K562 (cell line): Measurements from ENCODE around the gene GDAP1L1. TPM values are rescaled to one million over a fixed set of nuclear protein-coding genes. Genes with fewer than 3 reads are reported as not detected.

ENCODE experiments used
- ATAC-seq: fragments of 200-7000 bp; cut with Tn5 transposase; 3 replicates; pipeline ENCODE4 v1.9.1; 2020; ENCODE audit warnings: moderate library complexity
- BruUV-seq: library from RNA; stranded (reverse); fragments of 400-500 nt; replicated peaks from 2 replicates; lab custom pipeline; 2021; lab: Mats Ljungman, UMichigan
- CTCF ChIA-PET: fragments of 300-600 bp; formaldehyde crosslinking; extraction: SDS; loops from one replicate; lab custom pipeline; 2021; ENCODE audit warnings: low intra/inter-chr PET ratio; lab: Yijun Ruan, JAX
- POLR2A ChIA-PET: fragments of 300-600, 350-650 bp; sonication (Branson Sonifier 250); formaldehyde crosslinking; extraction: SDS; loops from one replicate; lab custom pipeline; 2021; ENCODE audit warnings: antibody characterized with exemption, inconsistent platforms; lab: Yijun Ruan, JAX
- DNase-seq, 4 experiments: peaks; one replicate each; pipeline versions ENCODE4 v3.0.0 to v3.0.0-alpha.2; 2011 to 2018; ENCODE audit warnings: low spot score in 3 of 4, mixed read lengths in 3 of 4; ENCODE audit errors: extremely low read depth in 1 of 4
- FAIRE-seq: peaks from 2 replicates; lab custom pipeline; 2011; peaks lifted over from hg19 to GRCh38; lab: Jason Lieb, UNC
- H2AFZ ChIP-seq: 2 replicates; pipeline ENCODE4 v1.6.0; 2011; ENCODE audit warnings: low read depth, low read length, control low read depth, inconsistent platforms
- H3K27ac ChIP-seq: fragments of 200-600 bp; 3 replicates; pipeline ENCODE4 v1.8.0; 2011; ENCODE audit warnings: low read depth, mild to moderate bottlenecking, control low read depth, inconsistent platforms, low read length, moderate library complexity, mixed read lengths; ENCODE audit errors: extremely low read depth
- H3K27me3 ChIP-seq, 2 experiments: fragments of 300-600 bp in 1 of 2; 2 replicates in 1 of 2; 3 replicates in 1 of 2; pipeline versions ENCODE4 v1.6.0 to v1.8.0; 2011; ENCODE audit warnings: inconsistent platforms in 2 of 2, low read length in 2 of 2, mild to moderate bottlenecking in 1 of 2, mixed read lengths in 1 of 2, moderate library complexity in 1 of 2; ENCODE audit not compliant: control insufficient read depth in 2 of 2, insufficient read depth in 2 of 2
- H3K36me3 ChIP-seq: fragments of 300-600 bp; 3 replicates; pipeline ENCODE4 v1.8.0; 2011; ENCODE audit warnings: mild to moderate bottlenecking, low read length, inconsistent platforms; ENCODE audit not compliant: control insufficient read depth, insufficient read depth
- H3K4me1 ChIP-seq, 2 experiments: fragments of 200-600 bp in 1 of 2; replicated peaks in 1 of 2; 2 replicates in 1 of 2; 3 replicates in 1 of 2; pipeline versions ENCODE4 v1.5.1 to v1.8.0; 2011; ENCODE audit warnings: inconsistent platforms in 2 of 2, low read length in 2 of 2, mild to moderate bottlenecking in 1 of 2, mixed read lengths in 1 of 2, moderate library complexity in 1 of 2; ENCODE audit not compliant: control insufficient read depth in 2 of 2, insufficient read depth in 2 of 2
- H3K4me2 ChIP-seq: 2 replicates; pipeline ENCODE4 v1.6.1; 2011; ENCODE audit warnings: low read length, control low read depth, inconsistent platforms, mixed read lengths; ENCODE audit not compliant: insufficient read depth
- H3K4me3 ChIP-seq: fragments of 200-600 bp; sonication (generic), shearing (Covaris generic); 2 replicates; pipeline ENCODE4 v1.5.1; 2016; ENCODE audit warnings: control low read depth, inconsistent platforms
- H3K79me2 ChIP-seq: fragments of 200-600 bp; 3 replicates; pipeline ENCODE4 v1.8.0; 2011; ENCODE audit warnings: low read length, inconsistent platforms; ENCODE audit not compliant: control insufficient read depth, insufficient read depth
- H3K9ac ChIP-seq, 2 experiments: 2 replicates each; pipeline versions ENCODE4 v1.6.0 to v1.6.1; 2011; ENCODE audit warnings: low read depth in 2 of 2, low read length in 2 of 2, control low read depth in 1 of 2, inconsistent platforms in 1 of 2, mild to moderate bottlenecking in 1 of 2, mixed read lengths in 1 of 2; ENCODE audit not compliant: insufficient read depth in 1 of 2
- H3K9me1 ChIP-seq: one replicate; pipeline ENCODE4 v1.6.0; 2011; ENCODE audit warnings: inconsistent platforms, mild to moderate bottlenecking, low read length, moderate library complexity; ENCODE audit not compliant: control insufficient read depth, insufficient read depth
- H3K9me3 ChIP-seq: replicated peaks from 2 replicates; pipeline ENCODE4 v1.5.1; 2011; ENCODE audit warnings: low read depth, low read length, inconsistent platforms; ENCODE audit not compliant: control insufficient read depth, insufficient read depth
- H4K20me1 ChIP-seq: replicated peaks from 2 replicates; pipeline ENCODE4 v1.6.1; 2011; ENCODE audit warnings: low read length, inconsistent platforms, mixed read lengths; ENCODE audit not compliant: control insufficient read depth, insufficient read depth
- CBFA2T3 ChIP-seq: fragments of 450-650 bp; IDR thresholded peaks from 2 replicates; pipeline ENCODE4 v1.6.1; 2017
- CHAMP1 ChIP-seq: fragments of 450-650 bp; IDR thresholded peaks from 2 replicates; pipeline ENCODE4 v1.6.1; 2016; ENCODE audit warnings: mild to moderate bottlenecking
- ETV6 ChIP-seq, 3 experiments: fragments of 150-350 bp in 1 of 3; sonication (generic) in 1 of 3; formaldehyde crosslinking in 1 of 3; IDR thresholded peaks; 2 replicates each; pipeline versions ENCODE4 v1.6.1 to v1.8.0; 2014 to 2022; ENCODE audit warnings: borderline replicate concordance in 2 of 3, low read depth in 2 of 3, antibody characterized with exemption in 1 of 3, low read length in 1 of 3, mild to moderate bottlenecking in 1 of 3, missing genetic modification reagents in 1 of 3
- LARP7 ChIP-seq: fragments of 450-650 bp; IDR thresholded peaks from 2 replicates; pipeline ENCODE4 v1.6.1; 2016
- MAFK ChIP-seq: IDR thresholded peaks from 2 replicates; pipeline ENCODE4 v1.6.1; 2011; ENCODE audit warnings: low read length, improper control_type of control experiment
- MECOM ChIP-seq: fragments of 250-450 bp; sonication (Bioruptor Pico); IDR thresholded peaks from 2 replicates; pipeline ENCODE4 v1.8.0; 2022; ENCODE audit warnings: inconsistent platforms
- MED1 ChIP-seq: sonication (generic); formaldehyde crosslinking; IDR thresholded peaks from 2 replicates; pipeline ENCODE4 v1.8.1; 2023; ENCODE audit warnings: missing genetic modification reagents, borderline replicate concordance
- RBM25 ChIP-seq: fragments of 200-400 bp; formaldehyde crosslinking; IDR thresholded peaks from 2 replicates; pipeline ENCODE4 v1.6.1; 2018; ENCODE audit warnings: low read length, low read depth, moderate library complexity; ENCODE audit not compliant: severe bottlenecking
- RCOR1 ChIP-seq, 2 experiments: IDR thresholded peaks; 2 replicates each; pipeline ENCODE4 v1.6.1; 2012; ENCODE audit warnings: low read depth in 2 of 2, low read length in 2 of 2, borderline replicate concordance in 1 of 2, improper control_type of control experiment in 1 of 2
- ZNF644 ChIP-seq: fragments of 200-800 bp; sonication (Bioruptor generic); IDR thresholded peaks from 2 replicates; pipeline ENCODE4 v1.6.1; 2016; ENCODE audit warnings: low read depth, missing genetic modification characterization, missing compliant biosample characterization
- WGBS: fragments of 100-300 bp; shearing (Covaris generic); methylation state at CpG from one replicate; pipeline ENCODE4 v1.1.6; 2016; ENCODE audit warnings: low coverage, mixed read lengths; ENCODE audit not compliant: insufficient coverage; ENCODE audit errors: missing lambda C conversion rate; 5-methylcytosine and 5-hydroxymethylcytosine counted together
- in situ Hi-C: fragments of 300-500 bp; cut with MboI; formaldehyde crosslinking; loops from 4 replicates; pipeline ENCODE4 v1.15.0; 2018; ENCODE audit warnings: inconsistent platforms, mixed read lengths
- intact Hi-C: fragments of 100-400 bp; cut with micrococcal nuclease; formaldehyde crosslinking; loops from 2 replicates; pipeline ENCODE4 v1.14.2; 2022
- polyA plus RNA-seq, 8 experiments: library from polyadenylated mRNA; depleted of rRNA in 4 of 8; stranded (reverse) in 5 of 8; unstranded in 3 of 8; fragments of >200 nt; fragmentation: Nextera tagmentation in 2 of 8; fragmentation: Illumina TruSeq in 1 of 8; extraction: Ambion mirVana in 2 of 8; extraction: Trizol in 1 of 8; gene quantifications; 2 replicates each; pipeline versions ENCODE4 v1.2.1 to v1.2.3, GENCODE V29; 2011 to 2014; ENCODE audit warnings: inconsistent platforms in 1 of 8, missing spikeins in 1 of 8
- total RNA-seq, 7 experiments: library from RNA; depleted of rRNA in 6 of 7; stranded (reverse); fragments of >200 nt in 6 of 7; fragmentation: Illumina TruSeq in 2 of 7; extraction: Trizol in 2 of 7; gene quantifications; 2 replicates each; pipeline versions ENCODE4 v1.2.1 to v1.2.3, GENCODE V29; 2011 to 2021; ENCODE audit warnings: low replicate concordance in 1 of 7

Gene GDAP1L1
- total and polyA plus RNA-seq, 9 of the 15 experiments (the other 6 are each of a cell fraction or from before 2014, with no cell fraction given) = 0.06 to 0.40 (median 0.19) TPM; not detected in 5

- TF ChIP-seq MECOM (CRISPR knock-in tag) = no peak
Measured at GRCh38 chr20:44273231-44274215, 26.4 kb downstream of the GDAP1L1 start (continued).

GRCh38 chr20:44274303-44275017, 27.4 kb downstream of the GDAP1L1 start:
- intact Hi-C loops (no loop called here), in situ Hi-C loops (no loop called here)
- H3K9ac ChIP-seq = no peak overlapping the region
- no peaks in the 10 kb centered on the region for H3K4me1 ChIP-seq
- H2AFZ ChIP-seq = no peak overlapping the region
- peaks cover 5% of the 10 kb centered on the region for H3K9me1 ChIP-seq
- DNase-seq (no peak), FAIRE-seq (no peak), ATAC-seq (no peak)
- H3K36me3 ChIP-seq = no peaks in the 10 kb centered on the region
- ChIA-PET POLR2A (no interaction called here), CTCF (no interaction called here)
- H4K20me1 ChIP-seq = peaks cover 9% of the 10 kb centered on the region
- no peak overlapping the region for H3K4me2 ChIP-seq
- 2% methylated on average over 11 of the region's 11 CpGs for WGBS
- no peak overlapping the region for H3K4me3 ChIP-seq
- BruUV-seq = no TSS peak
- H3K27me3 ChIP-seq = peaks cover 40 to 70% of the 10 kb centered on the region in 2 experiments
- H3K79me2 ChIP-seq = no peaks in the 10 kb centered on the region
- no peak overlapping the region for H3K27ac ChIP-seq
- no peak for TF ChIP-seq RCOR1 (IDR thresholded peaks at IDR 0.05; ENCODE audit: borderline replicate concordance in 1 of 2, low read depth in 2 of 2, low read length in 2 of 2)
- TF ChIP-seq MAFK = no peak
- TF ChIP-seq CHAMP1 = no peak
- no peak for TF ChIP-seq ZNF644
- TF ChIP-seq RBM25 = no peak
- TF ChIP-seq LARP7 = no peak
- TF ChIP-seq MED1 (CRISPR knock-in tag) = no peak
- TF ChIP-seq CBFA2T3 = no peak
- TF ChIP-seq ETV6 (IDR thresholded peaks at IDR 0.05; ENCODE audit: borderline replicate concordance in 1 of 2, low read depth in 2 of 2, low read length in 1 of 2) = no peak
- TF ChIP-seq ETV6 (CRISPR knock-in tag; IDR thresholded peaks at IDR 0.05; ENCODE audit: borderline replicate concordance) = no peak
- H3K9me3 ChIP-seq = no peaks in the 10 kb centered on the region
